Stimulated activated CD8-positive, alpha-beta memory T cell treated with anti-CD3 and anti-CD28 coated beads, Interleukin-12 subunit alpha, Interleukin-12 subunit beta, amount 100 ng/mL, for 24 hours (primary cell): ENCODE data around the gene RTP3.

Experiments
- DNase-seq: peaks from one replicate; pipeline ENCODE4 v3.0.0-alpha.2; 2020; ENCODE audit errors: extremely low read depth

Gene RTP3

DNA sequence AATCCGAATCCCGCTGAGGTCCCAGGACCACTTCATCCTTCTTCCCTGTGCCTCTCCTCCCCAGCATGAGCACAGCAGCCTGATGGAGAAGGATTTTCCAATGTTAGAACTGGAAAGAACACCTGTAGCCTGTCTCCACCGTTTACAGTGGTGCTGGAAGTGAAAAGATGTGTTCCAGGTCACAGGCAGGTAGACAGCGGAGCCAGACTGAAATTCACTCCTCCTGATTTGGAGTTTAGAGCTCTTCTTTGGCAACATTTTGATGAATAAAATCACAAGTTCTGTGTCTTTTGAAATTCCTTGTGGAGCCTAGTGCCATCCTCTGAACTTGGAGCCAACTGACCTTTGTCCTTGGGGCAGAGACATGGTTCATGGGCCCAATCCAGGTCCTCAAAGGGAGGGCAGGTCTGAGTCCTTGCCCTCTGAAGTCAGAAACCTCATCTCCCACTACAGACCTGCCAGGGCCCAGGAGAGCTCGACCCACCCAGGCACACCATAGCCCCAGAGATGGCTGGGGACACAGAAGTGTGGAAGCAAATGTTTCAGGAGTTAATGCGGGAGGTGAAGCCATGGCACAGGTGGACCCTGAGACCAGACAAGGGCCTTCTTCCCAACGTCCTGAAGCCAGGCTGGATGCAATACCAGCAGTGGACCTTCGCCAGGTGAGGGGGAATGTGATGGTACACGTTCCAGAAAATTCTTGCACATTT lies at the start of gene RTP3:
RTP3 (plus strand) TSS at position 421 of the 710 bp plus-strand sequence; CDS start at position 508, 87 bp downstream.
- DNase-seq, result no peak

DNA sequence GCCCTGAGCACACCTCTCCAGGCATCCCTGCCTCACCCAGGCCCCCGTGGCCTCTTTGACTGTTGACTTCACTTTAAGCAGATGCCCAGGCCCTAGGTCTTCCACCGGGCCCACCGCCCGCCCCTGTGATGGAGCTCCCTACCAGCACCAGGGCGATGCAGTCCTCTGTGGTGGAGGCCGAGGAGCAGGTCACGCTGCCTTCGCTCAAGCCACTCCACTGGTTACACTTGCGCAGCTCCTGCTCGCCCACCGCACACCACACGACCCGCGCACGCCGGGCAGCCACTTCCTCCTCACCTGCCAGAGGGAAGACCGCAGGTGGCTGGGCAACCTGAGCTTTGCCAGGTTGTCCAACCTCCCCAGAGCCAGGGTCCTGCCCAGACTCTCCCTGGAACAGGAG lies 49.1 kb upstream of the RTP3 start:
- no peak for DNase-seq

DNA sequence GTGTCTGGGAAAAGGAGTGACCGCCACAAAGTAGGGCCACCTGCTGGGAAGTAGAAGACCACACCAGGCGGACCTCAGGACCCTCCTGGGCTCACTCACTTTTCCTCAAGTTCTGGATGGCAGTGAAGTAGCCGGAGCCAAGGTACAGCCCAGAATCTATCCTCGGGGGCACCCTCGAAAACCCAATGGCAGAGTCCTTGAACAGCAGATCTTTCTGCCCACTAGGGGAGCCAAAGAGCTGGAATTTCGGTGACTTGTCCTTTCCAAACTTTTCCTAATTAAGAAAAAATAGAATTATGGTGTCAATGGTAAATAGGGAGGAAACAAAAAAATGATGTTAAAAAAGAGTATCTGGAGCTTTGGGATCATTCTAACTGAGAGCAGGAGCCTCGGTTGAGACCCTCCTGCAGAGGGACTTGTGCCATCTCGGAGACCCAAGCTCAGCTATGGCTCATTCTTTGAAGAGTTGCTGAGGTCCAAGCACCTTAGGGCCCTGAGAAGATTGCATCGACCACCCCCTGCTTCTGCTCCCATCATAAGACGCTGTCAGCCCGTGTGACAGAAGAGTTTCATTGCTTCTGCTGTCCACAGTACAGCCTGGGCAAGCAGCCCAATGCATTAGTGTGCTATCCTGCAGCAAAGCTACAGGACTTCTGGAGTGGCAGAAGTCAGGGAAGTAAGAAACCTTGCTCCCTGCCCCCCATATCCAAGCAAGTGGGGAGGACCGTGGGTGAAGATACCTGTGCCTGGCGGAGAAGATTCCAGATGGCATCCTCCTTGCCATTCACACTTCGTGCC lies 47.8 kb upstream of the RTP3 start:
- no peak for DNase-seq

DNA sequence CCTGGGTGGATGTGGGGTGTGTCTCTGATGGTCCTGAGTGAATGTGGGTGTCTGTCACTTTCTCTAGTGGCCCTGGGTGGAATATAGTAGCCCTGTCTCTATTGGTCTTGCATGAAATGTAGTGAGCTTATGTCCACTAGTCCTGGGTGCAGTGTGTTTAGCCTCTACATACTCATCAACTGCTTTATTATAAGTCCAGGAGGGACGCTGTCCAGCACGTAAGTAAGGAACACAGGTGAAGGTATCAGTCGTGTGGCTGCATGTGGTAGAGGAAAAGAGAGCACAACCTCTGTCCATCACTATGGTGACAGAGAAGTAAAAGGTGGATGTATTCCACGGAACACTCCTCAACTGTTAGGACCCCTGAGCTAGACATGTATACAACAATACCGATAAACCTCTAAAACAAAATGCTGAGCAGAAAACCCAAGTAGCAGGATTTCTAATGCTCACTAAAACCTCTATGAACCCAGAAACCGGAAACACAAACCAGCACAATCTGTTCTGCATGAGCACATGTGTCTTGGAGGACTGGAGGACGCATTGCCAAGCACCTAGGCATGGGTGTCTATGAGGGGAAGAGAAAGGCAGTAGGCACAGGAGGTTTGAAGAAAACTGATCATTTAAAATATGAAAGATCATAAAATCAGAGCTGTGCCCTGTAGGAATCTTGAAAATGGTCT lies 44.1 kb upstream of the RTP3 start:
- no peak for DNase-seq

DNA sequence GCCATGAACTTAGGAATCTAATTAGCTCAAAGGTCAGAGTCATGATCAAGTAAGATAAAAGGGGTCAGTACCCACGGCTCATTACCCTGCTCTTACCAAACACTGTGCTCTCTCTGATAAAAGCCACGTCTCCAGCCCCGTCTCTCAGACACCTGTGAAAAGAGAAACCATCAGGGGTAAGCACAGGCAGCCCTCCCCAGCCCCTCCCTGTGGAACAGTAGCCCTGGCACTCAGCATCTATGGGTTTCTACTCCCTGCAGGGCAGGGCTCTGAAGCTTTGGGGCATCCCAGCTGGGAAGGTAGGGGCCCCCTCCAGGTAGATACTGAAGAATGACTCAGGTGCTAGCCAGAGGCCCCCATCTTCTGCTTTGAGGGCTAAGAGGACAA lies 43.6 kb upstream of the RTP3 start:
- DNase-seq, result no peak

DNA sequence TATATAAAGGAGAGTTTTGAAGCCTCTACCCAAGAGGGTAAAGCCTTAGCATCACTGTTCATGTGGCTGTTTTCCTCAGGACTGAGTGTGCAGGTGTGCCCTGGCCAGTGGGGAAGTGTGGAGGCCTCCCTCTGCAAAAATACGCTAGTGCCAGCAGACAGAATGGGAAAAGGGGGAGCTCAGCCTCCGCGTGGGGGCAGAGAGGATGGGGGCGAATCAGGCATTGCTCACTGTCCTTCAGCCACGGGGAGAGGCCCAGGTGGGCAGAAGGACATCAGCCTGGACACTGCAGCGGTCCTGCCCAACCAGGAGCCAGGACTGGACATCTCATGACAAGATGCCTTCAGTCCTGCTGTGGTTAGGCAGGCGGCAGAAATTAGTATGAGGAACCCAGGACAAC lies 43.2 kb upstream of the RTP3 start:
- DNase-seq, result no peak

DNA sequence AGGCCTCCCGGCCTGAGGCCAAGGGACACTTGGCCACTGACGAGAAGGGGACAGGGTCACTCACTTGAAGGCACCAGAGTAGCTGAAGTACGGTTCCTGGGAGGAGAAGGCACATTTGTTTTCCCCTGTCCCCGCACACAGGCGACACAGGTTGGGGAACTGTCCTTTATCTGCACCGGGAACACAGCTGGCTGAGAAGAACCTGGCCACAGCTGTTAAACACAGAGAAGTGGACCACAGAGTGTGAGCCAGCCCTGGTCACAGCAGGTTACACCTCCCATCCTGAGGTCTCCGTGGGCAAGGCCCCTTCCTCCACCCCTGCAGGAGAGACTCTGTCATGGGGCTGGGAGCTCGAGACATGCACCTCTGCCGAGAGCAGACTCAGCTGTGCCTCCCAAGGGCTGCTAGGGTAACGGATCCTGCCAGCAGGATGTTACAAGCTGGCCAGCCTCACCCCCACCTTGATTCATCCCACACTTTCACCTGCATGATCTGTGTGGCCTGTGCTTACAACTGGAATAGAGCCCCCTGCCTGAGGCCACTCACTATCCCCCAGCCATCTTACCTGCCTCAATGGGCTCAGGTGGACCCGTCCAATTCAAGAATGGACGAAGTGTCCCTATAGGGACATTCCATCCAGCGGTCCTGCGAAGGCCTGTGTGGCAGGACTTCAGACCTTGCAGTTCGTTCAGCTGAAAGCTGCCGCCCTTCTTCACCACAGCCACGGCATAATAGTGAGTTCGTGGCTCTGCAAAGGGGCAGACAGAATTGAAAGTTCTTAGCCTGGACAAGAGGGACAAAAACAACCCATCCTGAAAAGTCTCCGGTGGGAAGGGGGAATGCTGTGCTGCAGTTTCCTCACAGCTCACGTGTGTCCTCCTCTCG lies 42.3 kb upstream of the RTP3 start:
- no peak for DNase-seq

DNA sequence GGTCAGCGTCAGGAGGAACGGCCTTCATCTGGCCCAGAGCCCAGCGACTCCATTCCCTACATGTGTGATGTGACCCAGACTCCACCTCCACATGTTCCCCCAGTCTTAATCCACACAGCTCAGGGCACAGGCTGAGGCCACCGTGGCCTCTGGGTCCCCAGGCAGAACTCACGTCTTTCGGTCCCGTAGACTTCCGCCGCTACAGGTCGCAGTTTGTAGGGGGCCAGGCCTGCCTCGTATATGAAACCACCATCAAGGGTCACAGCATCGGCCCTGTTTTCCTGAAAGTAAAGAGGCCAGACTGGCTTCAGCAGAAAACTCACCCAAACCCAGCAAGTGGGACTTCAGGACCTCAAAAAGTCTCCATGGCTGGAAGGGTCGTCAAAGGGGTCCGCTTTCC lies 41.7 kb upstream of the RTP3 start:
- DNase-seq, result no peak

DNA sequence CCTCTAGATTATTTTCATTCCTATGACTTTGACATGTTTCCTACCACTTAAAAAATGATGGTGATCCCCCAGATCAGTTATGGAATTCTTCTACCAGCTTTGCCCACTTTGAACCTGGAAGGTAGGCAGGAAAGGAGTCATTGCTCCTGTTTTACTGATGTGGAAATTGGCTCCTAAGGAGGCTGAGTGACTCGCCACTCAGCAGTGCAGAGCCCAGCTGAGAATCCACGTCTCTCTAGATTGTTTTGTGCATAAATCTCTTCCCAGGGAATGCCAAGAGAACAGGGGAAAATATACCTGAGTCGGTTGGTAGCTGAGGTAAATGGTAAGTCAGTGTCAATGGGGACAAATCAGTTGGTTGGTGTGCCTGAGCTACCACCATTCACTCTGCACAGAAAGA lies 37.7 kb upstream of the RTP3 start:
- no peak for DNase-seq

DNA sequence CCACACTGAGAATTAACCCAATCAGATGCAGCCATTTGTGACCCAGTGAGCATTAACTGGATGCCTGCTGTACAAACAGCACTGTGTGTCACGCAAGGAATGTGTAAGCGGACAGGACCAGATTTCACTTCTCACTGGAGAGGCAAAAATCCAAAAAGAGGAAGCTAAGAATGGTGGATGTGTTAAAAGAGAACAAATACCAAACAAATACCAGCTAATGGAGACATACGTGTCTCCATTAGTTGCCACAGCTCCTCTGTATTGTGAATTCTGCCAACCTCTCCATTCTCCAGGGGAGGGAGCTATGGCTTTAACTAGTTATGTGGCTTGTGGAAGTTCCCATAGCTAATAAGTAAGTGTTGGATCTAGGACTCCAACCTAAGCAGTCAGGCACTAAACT lies 35.7 kb upstream of the RTP3 start:
- no peak for DNase-seq

DNA sequence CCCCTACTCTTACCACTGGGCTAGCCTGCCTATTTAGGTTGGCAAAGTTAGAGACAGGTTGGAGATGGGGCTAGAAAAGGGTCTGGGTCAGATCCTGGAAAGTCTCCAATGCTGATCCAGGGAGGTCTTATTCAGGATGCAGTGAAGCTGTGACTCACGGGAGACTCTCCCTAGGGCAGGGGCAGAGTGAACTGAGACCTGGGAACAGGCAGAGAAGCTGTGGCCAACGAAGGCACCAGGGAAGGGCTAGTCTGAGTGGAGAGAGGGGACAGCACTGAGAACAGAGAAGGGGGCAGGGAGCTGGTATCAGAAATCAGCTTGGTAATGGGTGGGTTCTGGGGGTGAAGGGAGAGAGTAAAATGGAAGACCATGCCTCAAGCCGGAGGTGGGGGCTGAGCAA lies 35.3 kb upstream of the RTP3 start:
- DNase-seq, result no peak

DNA sequence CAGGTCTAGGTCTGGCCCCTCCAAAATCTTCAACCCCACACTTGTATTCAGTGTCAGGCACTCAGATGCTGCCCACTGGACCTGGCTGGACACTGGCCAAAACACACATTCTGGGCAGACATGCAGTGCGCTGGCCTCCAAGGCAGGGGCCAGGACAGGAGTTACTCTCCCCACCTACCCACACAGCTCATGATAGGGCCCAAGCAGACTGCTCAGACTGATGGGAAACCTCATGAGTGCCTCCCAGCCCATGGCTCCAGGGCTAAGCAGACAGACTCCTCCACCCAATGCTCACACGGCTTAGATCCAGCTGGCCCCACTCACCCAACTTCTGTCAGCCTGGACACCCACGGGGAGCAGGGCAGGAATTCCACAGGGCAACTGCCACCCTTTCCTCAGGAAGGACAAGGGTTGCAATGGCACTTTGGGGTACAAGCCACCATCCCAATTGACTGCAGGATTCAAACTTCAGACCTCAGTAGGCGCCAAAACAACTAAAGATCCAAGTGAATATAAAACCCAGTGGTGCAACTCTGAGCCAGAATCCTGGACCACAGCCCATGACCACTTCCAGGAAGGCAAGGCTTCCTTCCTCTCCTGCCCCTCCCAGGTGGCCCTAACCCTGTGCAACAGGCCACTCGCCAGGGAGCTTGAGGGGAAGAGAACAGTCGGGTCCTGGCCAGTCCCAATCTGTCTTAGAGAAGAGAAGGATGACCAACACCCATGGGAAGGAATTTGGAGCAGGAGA lies 34.5 kb upstream of the RTP3 start:
- no peak for DNase-seq

DNA sequence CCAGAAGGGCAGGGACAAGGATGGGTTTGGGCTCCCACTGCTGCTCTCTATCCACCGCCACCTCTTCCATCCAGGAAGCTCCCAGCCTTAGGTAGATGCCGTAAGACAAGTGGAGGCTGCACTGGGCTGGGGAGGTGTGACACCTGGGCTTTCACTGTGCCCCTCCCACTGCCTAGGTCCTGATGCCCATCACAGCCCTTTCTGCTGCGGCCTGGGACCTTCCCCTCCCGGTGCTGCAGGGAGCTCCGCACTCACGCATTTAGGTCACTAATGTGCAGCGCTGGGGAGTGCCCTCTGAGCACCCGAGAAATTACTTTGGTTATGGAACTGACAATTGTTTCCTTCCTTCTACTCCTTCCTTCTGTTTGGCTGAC lies 33.9 kb upstream of the RTP3 start:
- DNase-seq, result no peak

DNA sequence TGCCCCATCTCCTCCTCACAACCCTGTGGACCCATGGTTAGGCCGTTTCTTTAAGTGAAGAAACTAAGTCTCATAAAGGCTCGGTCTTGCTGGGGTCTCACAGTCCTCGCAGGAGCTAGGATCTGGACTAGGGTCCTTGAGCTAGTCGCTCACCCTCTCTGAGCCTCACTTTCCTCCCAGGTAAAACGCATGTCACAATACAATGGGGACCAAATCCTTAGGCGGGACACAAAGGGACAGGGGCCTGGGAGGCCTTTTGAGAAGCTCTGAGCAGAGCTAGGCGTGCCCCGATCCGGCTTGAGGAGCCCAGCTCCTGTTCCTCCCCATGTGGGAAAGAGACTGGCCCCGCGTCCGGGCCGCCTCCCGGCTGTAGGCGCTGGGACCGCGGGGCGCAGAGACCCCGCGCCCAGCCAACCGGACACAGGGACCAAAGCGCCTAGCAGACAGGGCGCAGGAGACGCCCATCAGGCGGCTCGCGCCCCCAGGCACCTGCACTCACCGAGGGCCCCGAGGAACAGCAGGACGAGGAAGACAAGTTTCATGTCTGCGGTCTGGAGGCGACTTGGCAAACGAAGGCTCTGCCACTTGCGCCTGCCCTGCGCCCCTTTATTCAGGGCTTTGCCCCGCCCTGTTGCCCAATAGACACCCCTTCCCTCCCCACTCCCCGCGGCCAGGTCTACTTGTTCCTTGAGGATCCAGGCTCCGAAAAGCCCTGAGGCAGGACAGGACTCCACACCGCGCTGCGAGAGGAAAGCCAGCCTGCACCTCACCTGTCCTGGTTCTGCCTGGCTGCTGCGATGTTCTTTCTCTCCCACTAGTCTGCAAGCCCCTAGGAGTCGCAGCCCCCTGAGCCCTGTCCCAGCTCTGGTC lies 33.2 kb upstream of the RTP3 start, which contains the start of gene LTF:
LTF (minus strand) TSS at position 580 of the 870 bp plus-strand sequence; CDS start at position 542, 38 bp downstream.
- DNase-seq, result no peak

DNA sequence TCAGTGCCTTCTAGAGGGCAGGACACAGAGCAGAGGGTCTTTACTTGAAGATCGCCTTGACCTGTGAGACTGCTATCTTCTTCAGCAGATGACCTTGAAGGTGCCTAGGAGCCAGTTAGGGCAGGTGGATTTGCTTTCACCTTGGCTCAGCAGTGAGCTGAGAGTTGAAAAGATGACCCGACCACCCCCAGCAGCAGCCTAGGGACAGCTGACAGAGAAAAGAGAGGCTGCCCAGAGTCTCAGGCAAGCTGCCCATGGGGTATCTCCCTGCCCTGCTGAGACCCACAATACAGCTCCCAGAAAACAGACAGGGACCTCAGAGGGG lies 32.6 kb upstream of the RTP3 start:
- no peak for DNase-seq

DNA sequence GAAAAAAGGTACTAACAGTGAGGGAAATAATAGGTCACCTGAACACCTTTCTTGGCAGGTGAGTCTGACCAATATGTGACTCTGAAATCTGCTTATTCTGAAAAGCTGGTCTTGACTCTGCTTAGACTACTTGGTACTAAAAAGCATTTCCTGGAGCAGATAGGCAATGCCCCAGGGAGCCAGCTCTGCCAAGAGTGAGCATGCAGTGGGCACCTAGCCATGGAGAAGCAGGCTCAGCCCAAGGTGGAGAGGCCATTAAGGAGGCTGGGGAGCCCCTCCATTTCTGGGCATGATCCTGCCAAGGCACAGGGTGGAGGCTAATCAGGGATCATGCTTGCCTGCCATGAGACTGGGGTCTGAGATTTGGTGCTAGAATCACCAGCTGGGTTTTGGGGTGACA lies 31.5 kb upstream of the RTP3 start:
- no peak for DNase-seq

DNA sequence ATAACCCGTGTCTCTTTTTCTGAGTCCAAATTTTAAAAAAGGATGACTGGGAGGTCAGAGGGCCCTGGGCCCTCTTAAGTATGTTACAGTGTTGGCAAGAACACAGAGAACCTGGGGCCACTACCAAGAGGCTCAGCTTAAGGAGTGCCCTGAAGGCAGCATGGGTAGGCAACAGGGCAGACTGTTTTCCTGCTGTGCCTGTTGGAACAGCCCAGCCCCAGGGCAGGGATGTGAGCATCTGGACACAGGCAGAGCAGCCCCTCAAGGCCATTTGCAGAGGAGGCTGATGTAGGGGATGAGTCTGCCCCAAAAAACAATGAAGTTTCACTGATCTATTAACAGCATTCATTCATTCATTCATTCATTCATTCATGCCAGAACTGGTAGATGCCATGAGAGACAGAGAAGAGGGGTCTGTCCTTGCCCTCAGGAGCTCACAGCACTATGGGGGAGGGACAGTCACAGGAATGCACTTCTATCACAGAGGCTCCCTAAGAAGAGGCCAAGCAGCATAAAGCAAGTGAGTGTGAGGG lies 30.8 kb upstream of the RTP3 start:
- DNase-seq, result no peak

DNA sequence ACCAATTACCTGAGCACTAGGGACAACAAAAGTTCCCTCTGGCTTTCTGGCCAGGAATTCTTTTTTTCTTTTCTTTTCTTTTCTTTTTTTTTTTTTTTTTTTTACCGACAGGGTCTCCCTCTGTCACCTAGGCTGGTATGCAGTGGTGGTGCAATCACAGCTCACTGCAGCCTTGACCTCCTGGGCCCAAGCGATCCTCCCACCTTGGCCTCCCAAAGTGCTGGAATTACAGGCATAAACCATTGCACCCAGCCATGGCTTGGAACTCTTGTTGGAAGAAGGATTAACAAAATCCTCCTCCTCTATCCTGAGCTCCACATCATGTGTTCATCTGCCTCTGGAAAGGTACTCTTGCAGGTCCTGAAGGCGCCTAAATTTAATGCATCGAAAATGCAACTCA lies 30.2 kb upstream of the RTP3 start:
- DNase-seq, result no peak

DNA sequence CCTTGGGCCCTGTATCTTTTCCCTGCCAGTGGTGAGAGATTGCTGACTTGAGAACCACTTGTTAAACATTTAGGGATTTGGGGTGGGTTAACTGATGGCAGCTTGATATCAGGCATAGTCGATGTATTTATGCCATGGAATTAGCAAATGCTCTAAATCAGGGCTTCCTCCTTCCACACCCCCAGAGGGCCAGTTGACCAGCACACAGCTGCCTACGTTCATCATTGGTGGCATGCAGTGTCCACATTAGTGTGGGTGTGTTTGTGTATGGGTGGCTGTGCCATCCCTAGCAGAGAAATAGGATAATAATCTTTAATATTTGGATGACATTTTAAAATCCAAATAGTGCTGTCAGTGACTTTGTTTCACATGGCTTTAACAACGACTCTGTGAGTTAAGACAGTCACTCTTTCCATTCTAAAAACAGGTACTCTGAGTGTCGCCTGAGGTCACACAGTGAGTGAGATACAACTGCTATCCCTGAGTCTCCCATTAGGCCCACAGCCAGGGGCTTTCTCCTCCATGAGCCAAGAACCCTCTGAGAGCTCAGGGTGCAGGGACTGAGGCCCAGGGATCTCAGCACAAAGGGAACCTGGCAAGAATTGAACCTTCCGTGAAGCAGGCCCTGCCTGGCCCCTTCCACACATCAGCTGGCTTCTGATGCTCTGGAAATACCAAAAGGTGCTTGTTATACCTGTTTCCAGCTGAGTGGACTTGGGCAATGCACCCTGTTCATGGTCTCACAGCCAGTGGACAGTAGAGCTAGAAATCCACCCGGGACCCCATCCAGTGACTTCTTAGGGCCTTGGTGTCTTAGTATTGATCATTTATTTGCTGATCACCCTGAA lies 28.8 kb upstream of the RTP3 start:
- DNase-seq, result no peak
